Right hindlimb (tissue), 1 donor: ENCODE results near the gene MALL.
A peak's percentile ranks its signal among the peaks of the same experiment; 100 is the strongest.
"Not testable (repeated sequence)": the region's sequence is repeated elsewhere in the genome, so short reads cannot be mapped to it uniquely, and the experiment has no call there.

Source experiments
- DNase-seq: peaks from one replicate; pipeline ENCODE4 v3.0.0-alpha.2; 2018

The MALL gene

GRCh38 chr2:110115291-110116032, at the start of gene MALL:
MALL (minus strand) TSS chr2:110115822; CDS start chr2:110115792, 30 bp downstream.
- no peak for DNase-seq

DNA sequence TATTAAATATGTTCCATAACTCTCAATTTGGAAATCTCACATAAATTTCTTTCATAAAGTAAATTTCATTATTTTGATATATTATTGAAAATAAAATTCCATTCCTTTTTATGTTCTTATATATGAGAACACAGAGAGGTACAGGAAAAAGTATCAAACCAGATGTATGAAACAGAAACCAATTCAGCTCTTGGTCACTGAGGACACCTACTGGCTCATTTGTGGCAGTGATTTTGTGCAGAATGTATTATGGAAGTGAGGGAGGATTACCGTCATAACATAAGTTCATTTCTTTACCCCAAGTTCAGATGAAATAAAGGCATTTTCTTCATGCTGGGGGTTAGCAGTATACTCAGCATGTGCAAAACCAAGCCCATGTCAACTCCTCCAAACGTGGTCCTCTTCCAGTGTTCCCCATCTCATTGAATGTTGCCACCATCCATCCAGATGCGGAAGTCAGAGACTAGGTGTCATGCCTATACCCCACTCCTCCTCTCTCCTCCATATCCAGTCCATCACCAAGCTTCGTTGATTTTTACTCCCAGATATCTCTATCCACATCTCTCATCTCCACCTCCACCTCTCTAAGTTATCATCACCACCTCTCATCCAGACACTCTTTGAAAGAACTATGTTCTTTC, 41.7 kb upstream of the MALL start:
- peak; percentile 29 for DNase-seq

DNA sequence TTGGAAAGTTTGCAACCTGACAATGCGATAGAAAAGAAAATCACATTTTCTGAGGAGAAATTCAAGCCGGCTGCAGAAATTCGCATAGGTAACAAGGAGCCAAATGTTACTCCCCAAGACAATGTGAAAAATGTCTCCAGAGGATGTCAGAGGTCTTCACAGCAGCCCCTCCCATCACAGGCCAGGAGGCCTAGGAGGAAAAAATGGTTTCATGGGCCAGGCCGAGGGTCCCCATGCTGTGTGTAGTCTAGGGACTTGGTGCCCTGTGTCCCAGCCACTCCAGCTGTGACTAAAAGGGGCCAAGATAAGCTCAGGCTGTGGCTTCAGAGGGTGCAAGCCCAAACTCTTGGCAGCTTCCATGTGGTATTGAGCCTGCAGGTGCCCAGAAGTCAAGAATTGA, 39.2 kb upstream of the MALL start:
- not testable (repeated sequence) for DNase-seq

- not testable (repeated sequence) for DNase-seq
Measured at GRCh38 chr2:110154188-110154587, 38.6 kb upstream of the MALL start.

DNA sequence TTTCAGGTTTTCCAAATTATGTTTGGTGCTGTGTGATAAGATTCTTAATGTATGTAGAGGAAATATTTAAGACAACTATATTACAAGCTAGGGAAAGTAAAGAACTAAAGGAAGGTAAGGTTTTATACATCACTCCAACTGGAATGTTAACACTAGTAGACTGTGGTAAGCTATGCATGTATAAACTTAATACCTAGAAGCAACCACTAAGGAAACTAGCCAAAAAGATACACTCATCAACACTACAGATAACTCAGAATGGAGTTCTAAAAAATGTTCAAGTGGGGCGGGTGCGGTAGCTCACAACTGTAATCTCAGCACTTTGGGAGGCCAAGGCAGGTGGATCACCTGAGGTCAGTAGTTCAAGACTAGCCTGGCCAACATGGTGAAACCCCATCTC, 37.8 kb upstream of the MALL start:
- no peak for DNase-seq

GRCh38 chr2:110152943-110153342, 37.3 kb upstream of the MALL start:
- no peak for DNase-seq

DNA sequence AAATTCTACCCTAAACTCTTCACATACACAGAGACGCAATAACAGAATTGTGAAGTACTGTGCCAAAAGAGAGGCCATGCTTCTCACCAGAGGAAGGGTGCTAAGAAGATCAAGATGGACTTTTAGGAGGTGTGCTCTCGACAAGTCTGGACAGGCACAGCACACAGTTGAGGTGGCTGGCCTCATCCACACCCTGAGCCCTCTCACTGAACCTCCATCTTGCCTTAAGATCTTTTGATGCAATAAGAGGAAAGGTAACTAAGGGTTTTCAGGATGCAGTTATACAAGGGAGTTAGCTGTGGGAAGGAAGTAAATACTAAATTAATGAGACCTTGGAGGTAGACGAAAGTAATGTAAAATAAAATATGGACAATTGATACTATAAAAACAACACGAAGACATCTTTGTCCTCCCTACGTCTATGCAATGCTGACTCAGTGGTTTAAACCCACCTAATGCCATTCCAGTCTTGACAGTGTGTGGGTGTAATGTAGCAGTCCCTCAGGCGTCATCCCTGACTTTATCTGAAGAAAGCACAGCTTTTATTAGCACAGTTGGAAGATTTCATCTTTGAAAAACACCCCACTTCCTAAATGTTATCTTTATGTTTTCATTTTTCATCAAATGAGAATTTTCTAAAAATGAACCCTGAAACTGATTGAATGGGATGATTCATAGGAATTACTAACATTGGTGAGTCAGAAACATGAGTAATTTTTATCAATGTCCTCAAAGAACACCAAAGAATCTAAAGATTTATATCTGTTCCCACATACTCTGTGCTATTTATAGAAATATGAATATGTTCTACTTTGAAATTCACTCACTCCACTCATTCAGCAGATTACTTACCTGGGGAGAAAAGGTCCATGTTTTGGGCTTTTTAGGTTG, 34.0 kb upstream of the MALL start:
- DNase-seq: no peak

DNA sequence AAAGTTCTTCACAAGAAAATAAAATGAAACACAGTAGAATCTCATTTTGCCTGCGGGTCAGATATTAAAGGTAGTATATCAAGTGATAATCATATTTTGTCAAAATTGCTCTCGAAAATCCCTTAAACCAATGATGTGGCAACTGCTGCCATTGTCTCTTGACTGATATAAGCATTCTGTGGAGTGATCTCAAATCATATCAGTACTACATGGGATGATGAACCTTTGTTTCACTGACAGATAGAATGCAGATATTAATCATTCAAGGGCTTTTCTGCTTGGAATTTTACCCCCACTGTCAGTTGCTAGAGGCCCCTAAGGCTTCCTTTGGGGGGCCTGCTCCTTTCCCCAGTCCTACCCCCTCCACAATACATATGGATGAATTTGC, 31.3 kb upstream of the MALL start:
- no peak for DNase-seq

DNA sequence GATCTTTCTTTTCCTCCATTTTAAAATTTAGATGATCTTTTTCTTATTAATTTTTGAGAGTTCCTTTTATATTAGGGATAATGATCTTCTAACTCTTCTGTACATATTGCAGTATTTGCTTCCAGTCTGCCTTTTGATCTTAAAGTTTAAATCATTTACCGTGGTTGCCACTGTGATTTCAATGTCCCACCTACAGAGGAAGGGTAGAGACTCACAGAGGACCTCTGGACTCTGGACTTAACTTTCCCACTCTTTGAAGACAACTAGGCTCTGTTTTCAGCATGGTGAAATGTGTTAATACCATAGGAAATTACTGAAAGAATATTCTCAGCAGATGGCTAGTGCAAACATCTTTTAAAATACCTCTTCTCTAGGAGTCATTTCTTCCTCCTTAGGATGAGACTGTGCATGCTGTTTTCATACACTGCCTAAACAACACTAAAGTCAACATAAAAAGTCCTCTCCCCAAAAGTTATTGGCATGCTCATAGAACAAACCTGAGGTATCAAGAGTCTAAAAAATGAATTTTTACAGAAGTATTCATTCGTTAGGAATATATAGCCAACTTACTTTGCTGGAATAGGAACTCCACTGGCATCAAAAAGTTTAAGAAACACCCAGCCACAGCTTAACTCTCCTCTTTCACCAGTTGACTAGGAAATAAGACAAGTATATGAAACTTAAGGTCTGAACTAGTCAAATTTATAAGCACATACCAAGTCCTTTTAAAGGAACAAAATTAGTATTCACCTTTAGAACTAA, 30.7 kb upstream of the MALL start:
- no peak for DNase-seq

GRCh38 chr2:110143982-110144381, 28.4 kb upstream of the MALL start:
- no peak for DNase-seq

GRCh38 chr2:110140401-110140800, 24.8 kb upstream of the MALL start:
- no peak for DNase-seq

- no peak for DNase-seq
Measured at GRCh38 chr2:110134025-110134424, 18.4 kb upstream of the MALL start.

GRCh38 chr2:110131166-110131565, 15.5 kb upstream of the MALL start:
- DNase-seq: no peak

DNA sequence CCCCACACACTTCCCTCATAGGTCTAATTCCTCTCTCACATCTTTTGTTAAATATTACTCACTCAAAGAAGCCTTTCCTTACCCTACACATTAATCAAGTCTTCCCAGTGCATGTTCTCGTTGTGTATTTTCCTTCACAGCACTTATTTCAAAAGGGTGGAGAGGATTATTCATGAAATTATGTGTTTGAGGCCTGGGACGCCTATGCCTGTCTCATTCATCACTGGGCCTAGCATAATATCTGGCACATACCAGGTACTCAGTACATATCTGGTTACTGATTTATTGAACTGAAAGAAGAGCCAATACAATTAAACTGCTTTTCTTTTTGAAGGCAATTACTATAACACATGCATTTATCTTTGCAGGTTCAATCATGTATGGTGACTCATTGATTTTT, 15.1 kb upstream of the MALL start:
- no peak for DNase-seq

GRCh38 chr2:110126906-110127305, 11.3 kb upstream of the MALL start:
- DNase-seq: no peak

GRCh38 chr2:110126086-110126773, 10.6 kb upstream of the MALL start:
- no peak for DNase-seq

- no peak for DNase-seq
Measured at GRCh38 chr2:110124939-110125691, 9.5 kb upstream of the MALL start.

- DNase-seq: no peak
Measured at GRCh38 chr2:110124038-110124825, 8.6 kb upstream of the MALL start.

DNA sequence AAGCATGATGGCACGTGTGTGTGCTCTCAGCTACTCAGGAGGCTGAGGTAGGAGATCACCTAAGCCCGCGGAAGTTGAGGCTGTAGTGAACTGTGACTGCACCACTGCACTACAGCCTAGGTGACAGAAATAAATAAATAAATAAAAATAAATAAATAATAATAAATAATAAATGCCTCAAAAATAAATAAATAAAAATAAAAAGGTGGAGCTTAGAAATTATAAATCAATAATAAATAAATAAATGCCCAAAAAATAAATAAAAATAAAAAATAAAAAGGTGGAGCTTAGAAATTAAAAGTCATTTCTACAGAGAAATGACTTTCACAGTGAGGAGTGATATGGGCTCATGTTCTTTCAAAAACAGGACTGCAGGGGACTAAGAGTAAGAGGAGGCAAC, 6.0 kb upstream of the MALL start:
- DNase-seq: no peak

DNA sequence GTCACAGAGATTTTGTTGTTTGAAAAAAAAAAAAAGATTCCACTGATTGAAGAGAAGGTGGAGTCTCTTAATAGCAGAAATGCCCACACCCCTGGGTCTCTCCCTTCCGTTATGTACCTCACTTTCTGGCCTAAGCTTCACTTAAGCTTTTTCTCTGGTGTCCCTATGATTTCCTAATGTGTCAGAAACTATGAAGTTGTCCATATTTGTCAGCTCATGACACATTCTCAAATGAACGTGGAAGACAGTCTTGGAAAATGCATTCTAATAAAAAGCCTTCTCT, 5.4 kb upstream of the MALL start:
- DNase-seq: no peak
